Body of pancreas (tissue), 4 donors: Measurements from ENCODE around the gene ZSCAN18. TPM values are rescaled to one million over a fixed set of nuclear protein-coding genes. Genes with fewer than 3 reads are reported as not detected.

Source experiments
- ATAC-seq: fragments of 150-250 bp; one replicate; pipeline ENCODE4 v1.9.1; 2016
- DNase-seq, 4 donors: peaks; one replicate each; pipeline ENCODE4 v3.0.0-alpha.2; 2019
- H3K27ac ChIP-seq, 4 donors: fragments of 200-600 bp; sonication (generic); 1 replicate in 3 of 4; 2 replicates in 1 of 4; pipeline versions ENCODE4 v1.5.1 to v1.6.1; 2016 to 2019; ENCODE audit warnings: mild to moderate bottlenecking in 1 of 4, mixed read lengths in 1 of 4, moderate library complexity in 1 of 4
- H3K27me3 ChIP-seq, 2 donors: fragments of 200-600 bp; sonication (generic); one replicate each; pipeline ENCODE4 v1.6.0; 2016; ENCODE audit warnings: mild to moderate bottlenecking in 1 of 2
- H3K36me3 ChIP-seq, 2 donors: fragments of 200-600 bp; sonication (generic); replicated peaks in 1 of 2; 2 replicates each; pipeline ENCODE4 v1.5.1; 2016; ENCODE audit warnings: low read depth in 2 of 2; ENCODE audit not compliant: insufficient read depth in 1 of 2
- H3K4me1 ChIP-seq: fragments of 200-600 bp; sonication (generic); one replicate; pipeline ENCODE4 v1.6.0; 2016
- H3K4me3 ChIP-seq, 2 donors: fragments of 200-600 bp; sonication (generic); 1 replicate in 1 of 2; 2 replicates in 1 of 2; pipeline ENCODE4 v1.5.1; 2016 to 2019
- H3K9me3 ChIP-seq, 3 donors: fragments of 200-600 bp; sonication (generic); 1 replicate in 2 of 3; 2 replicates in 1 of 3; pipeline ENCODE4 v1.5.1; 2016
- POLR2A ChIP-seq, 3 donors: fragments of 450-650 bp; IDR thresholded peaks; one replicate each; pipeline ENCODE4 v1.6.1; 2016; ENCODE audit warnings: antibody characterized with exemption in 3 of 3, mild to moderate bottlenecking in 2 of 3
- WGBS, 2 donors: methylation state at CpG; one replicate each; pipeline ENCODE4 v1.1.5; 2017; 5-methylcytosine and 5-hydroxymethylcytosine counted together
- intact Hi-C: fragments of 100-400 bp; cut with DNase I; formaldehyde crosslinking; loops from one replicate; pipeline ENCODE4 v1.15.1; 2023
- total RNA-seq, 2 donors: library from RNA; depleted of rRNA; stranded (reverse); fragments of >200 nt; gene quantifications; one replicate each; pipeline ENCODE4 v1.1.0, GENCODE V29; 2016
- TF ChIP-seq, protein P1 (sequence below), 7 experiments: fragments of 450-650 bp in 4 of 7; fragments of 200-600 bp in 3 of 7; sonication (generic) in 3 of 7; IDR thresholded peaks; one replicate each; pipeline ENCODE4 v1.5.1; 2016 to 2019; ENCODE audit warnings: antibody characterized with exemption in 7 of 7

The ZSCAN18 gene
- total RNA-seq, 2 donors from 2014 or later: 37.4 to 43.2 TPM

DNA sequence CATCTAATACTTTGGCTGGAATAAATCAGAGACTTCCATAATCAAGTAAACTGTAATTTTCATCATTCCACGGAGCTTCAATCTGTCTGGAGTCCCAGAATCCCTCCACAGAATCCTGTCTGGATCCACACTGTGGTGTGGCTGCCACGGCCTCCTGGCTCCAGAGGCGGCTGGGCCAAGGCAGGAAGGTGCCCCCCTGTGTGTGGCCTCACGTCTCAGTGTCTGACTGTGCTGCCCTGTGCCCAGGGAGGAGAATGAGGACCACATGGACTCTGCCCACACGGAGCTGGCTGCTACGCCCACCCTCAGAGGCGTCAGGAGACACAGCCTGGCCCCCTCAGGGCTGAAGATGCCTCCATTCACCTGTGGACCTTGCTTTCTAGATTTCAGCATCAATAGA, 51.2 kb downstream of the ZSCAN18 start:
- Histone ChIP-seq H3K27me3 (no peaks in the 10 kb centered on the region), H3K4me1 (no peaks in the 10 kb centered on the region), H3K4me3 (no peak overlapping the region), H3K36me3 (no peaks in the 10 kb centered on the region), H3K27ac (no peak overlapping the region), H3K9me3 (peaks cover 0 to 38% (median 0%) of the 10 kb centered on the region in 3 donors)
- ATAC-seq (no peak), DNase-seq (no peak)
- TF ChIP-seq POLR2A (IDR thresholded peaks at IDR 0.05): no peak
- TF ChIP-seq, protein P1, sequence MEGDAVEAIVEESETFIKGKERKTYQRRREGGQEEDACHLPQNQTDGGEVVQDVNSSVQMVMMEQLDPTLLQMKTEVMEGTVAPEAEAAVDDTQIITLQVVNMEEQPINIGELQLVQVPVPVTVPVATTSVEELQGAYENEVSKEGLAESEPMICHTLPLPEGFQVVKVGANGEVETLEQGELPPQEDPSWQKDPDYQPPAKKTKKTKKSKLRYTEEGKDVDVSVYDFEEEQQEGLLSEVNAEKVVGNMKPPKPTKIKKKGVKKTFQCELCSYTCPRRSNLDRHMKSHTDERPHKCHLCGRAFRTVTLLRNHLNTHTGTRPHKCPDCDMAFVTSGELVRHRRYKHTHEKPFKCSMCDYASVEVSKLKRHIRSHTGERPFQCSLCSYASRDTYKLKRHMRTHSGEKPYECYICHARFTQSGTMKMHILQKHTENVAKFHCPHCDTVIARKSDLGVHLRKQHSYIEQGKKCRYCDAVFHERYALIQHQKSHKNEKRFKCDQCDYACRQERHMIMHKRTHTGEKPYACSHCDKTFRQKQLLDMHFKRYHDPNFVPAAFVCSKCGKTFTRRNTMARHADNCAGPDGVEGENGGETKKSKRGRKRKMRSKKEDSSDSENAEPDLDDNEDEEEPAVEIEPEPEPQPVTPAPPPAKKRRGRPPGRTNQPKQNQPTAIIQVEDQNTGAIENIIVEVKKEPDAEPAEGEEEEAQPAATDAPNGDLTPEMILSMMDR (IDR thresholded peaks at IDR 0.05): no peak
- WGBS, 2 donors: 55% methylated on average over 7 of the region's 7 CpGs; no CpG with 5 or more reads in 1 of the 2 donors
- intact Hi-C loops: no loop called here

DNA sequence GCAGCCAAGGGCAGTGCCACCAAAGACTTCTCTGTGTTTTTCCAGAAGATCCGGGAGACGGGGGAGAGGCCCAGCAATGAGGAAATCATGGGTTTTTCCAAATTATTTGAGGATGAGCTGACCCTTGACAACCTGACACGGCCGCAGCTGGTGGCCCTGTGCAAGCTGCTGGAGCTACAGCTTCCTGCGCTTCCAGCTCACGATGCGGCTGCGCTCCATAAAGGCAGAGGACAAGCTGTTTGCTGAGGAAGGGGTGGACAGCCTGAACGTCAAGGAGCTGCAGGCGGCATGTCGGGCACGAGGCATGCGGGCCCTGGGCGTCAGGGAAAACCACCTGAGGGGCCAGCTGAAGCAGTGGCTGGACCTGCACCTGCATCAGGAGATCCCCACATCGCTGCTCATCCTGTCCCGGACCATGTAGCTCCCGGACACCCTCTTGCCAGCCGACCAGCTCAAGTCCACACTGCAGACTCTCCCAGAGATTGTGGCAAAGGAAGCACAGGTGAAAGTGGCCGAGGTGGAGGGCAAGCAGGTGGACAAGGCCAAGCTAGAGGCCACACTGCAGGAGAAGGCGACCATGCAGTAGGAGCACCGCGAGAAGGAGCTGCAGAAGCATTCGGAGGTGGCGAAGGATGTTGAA, 52.5 kb downstream of the ZSCAN18 start:
- intact Hi-C loops: no loop called here
- peaks cover 0 to 40% (median 0%) of the 10 kb centered on the region in 3 donors for H3K9me3 ChIP-seq
- DNase-seq: no peak
- ATAC-seq: no peak
- TF ChIP-seq, protein P1 (IDR thresholded peaks at IDR 0.05): no peak
- TF ChIP-seq POLR2A (IDR thresholded peaks at IDR 0.05): no peak
- no peak overlapping the region for H3K27ac ChIP-seq
- no peaks in the 10 kb centered on the region for H3K27me3 ChIP-seq
- no peaks in the 10 kb centered on the region for H3K4me1 ChIP-seq
- H3K4me3 ChIP-seq: no peak overlapping the region
- H3K36me3 ChIP-seq: no peaks in the 10 kb centered on the region
- WGBS, 2 donors: 85 to 88% methylated on average over 15 to 24 of the region's 24 CpGs

DNA sequence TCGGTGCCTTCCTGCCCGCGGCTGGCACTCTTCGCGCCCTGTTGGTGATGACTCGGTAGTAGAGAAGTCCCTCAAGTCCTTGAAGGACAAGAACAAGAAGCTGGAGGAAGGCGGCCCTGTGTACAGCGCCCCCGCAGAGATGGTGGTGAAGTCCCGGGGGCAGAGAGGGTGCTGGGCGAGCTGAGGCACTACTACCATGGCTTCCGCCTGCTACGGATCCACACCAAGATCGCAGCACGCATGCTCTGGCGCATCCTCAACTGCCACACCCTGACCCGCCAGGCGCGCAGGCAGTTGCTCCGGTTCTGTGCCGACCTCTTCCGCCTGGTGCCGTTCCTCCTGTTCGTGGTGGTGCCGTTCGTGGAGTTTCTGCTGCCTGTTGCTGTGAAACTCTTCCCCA, 53.1 kb downstream of the ZSCAN18 start:
- H3K36me3 ChIP-seq: no peaks in the 10 kb centered on the region
- no peak for DNase-seq
- no peaks in the 10 kb centered on the region for H3K27me3 ChIP-seq
- no peak overlapping the region for H3K27ac ChIP-seq
- intact Hi-C loops: no loop called here
- TF ChIP-seq POLR2A (IDR thresholded peaks at IDR 0.05): no peak
- TF ChIP-seq, protein P1 (IDR thresholded peaks at IDR 0.05): no peak
- H3K9me3 ChIP-seq: peaks cover 0 to 37% (median 0%) of the 10 kb centered on the region in 3 donors
- H3K4me1 ChIP-seq: no peaks in the 10 kb centered on the region
- 85 to 92% methylated on average over 18 to 26 of the region's 26 CpGs for WGBS, 2 donors
- no peak overlapping the region for H3K4me3 ChIP-seq
- no peak for ATAC-seq

DNA sequence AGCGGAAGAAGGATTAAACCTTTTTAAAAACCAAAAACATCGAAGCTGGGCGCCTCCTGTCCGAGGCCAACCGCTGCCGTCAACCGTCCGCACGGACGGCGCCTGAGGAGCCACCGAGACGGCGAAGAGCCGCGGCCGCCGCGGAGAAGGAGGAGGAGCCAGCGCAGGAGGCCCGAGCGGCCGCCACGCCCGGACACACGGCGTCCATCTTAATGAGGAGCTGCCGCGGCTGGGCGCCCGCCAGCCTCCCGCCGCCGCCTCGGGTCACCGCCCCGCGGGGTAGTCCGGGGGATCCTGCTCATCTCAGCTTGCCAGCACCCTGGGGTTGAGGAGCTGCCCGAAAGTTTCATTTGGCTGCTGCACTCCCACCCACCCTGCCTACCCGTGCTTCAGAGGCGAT, 53.6 kb downstream of the ZSCAN18 start:
- Histone ChIP-seq H3K27ac (no peak overlapping the region), H3K36me3 (no peaks in the 10 kb centered on the region), H3K4me1 (no peaks in the 10 kb centered on the region), H3K9me3 (peaks cover 0 to 32% (median 0%) of the 10 kb centered on the region in 3 donors), H3K4me3 (no peak overlapping the region), H3K27me3 (no peaks in the 10 kb centered on the region)
- ATAC-seq (no peak), DNase-seq (no peak)
- WGBS, 2 donors: 62 to 71% methylated on average over 21 to 35 of the region's 42 CpGs
- intact Hi-C loops: no loop called here
- no peak for TF ChIP-seq POLR2A (IDR thresholded peaks at IDR 0.05)
- TF ChIP-seq, protein P1 (IDR thresholded peaks at IDR 0.05): no peak
